Measurements from ENCODE around the gene SLFN12. TPM values are rescaled to one million over a fixed set of nuclear protein-coding genes. Genes with fewer than 3 reads are reported as not detected.
"Not testable (repeated sequence)": the region's sequence is repeated elsewhere in the genome, so short reads cannot be mapped to it uniquely, and the experiment has no call there.

Gene SLFN12
- not detected in 2 replicates for total RNA-seq (2014; rRNA removed; shearing (Covaris generic))

- DNase-seq (ENCODE audit: low spot score) = no peak
Observed at GRCh38 chr17:35432176-35433074, at the start of gene SLFN12. SLFN12 (minus strand) TSS chr17:35432500; CDS start chr17:35423028, 9,472 bp downstream.

GRCh38 chr17:35479271-35479670 lies 47.0 kb upstream of the SLFN12 start:
- no peak for DNase-seq (ENCODE audit: low spot score)

GRCh38 chr17:35477248-35477647 lies 44.9 kb upstream of the SLFN12 start:
- no peak for DNase-seq (ENCODE audit: low spot score)

GRCh38 chr17:35476283-35476820 lies 44.1 kb upstream of the SLFN12 start:
- no peak for DNase-seq (ENCODE audit: low spot score)

- no peak for DNase-seq (ENCODE audit: low spot score)
Observed at GRCh38 chr17:35468475-35468874, 36.2 kb upstream of the SLFN12 start.

GRCh38 chr17:35467824-35468223 lies 35.5 kb upstream of the SLFN12 start:
- DNase-seq (ENCODE audit: low spot score) = no peak

GRCh38 chr17:35460354-35460851 lies 28.1 kb upstream of the SLFN12 start:
- peak; percentile 65 for DNase-seq (ENCODE audit: low spot score)

GRCh38 chr17:35454035-35454434 lies 21.7 kb upstream of the SLFN12 start:
- not testable (repeated sequence) for DNase-seq (ENCODE audit: low spot score)

GRCh38 chr17:35453171-35453570 lies 20.9 kb upstream of the SLFN12 start:
- no peak for DNase-seq (ENCODE audit: low spot score)

- no peak for DNase-seq (ENCODE audit: low spot score)
Observed at GRCh38 chr17:35449371-35449931, 17.2 kb upstream of the SLFN12 start.

- no peak for DNase-seq (ENCODE audit: low spot score)
Observed at GRCh38 chr17:35448899-35449227, 16.6 kb upstream of the SLFN12 start.

GRCh38 chr17:35448214-35448898 lies 16.1 kb upstream of the SLFN12 start, which contains the start of gene SLFN13:
SLFN13 (minus strand) TSS chr17:35448766; CDS start chr17:35445680, 3,086 bp downstream.
- DNase-seq (ENCODE audit: low spot score) = no peak

- DNase-seq (ENCODE audit: low spot score) = no peak
Observed at GRCh38 chr17:35447499-35447898, 15.2 kb upstream of the SLFN12 start.

GRCh38 chr17:35438433-35438832 lies 6.1 kb upstream of the SLFN12 start:
- DNase-seq (ENCODE audit: low spot score) = no peak

- DNase-seq (ENCODE audit: low spot score) = peak; percentile 94
Observed at GRCh38 chr17:35433075-35433894, 985 bp upstream of the SLFN12 start.

- no peak for DNase-seq (ENCODE audit: low spot score)
Observed at GRCh38 chr17:35429702-35430101, 2.6 kb downstream of the SLFN12 start.

- no peak for DNase-seq (ENCODE audit: low spot score)
Observed at GRCh38 chr17:35428229-35428628, 4.1 kb downstream of the SLFN12 start.

- no peak for DNase-seq (ENCODE audit: low spot score)
Observed at GRCh38 chr17:35423761-35424160, 8.5 kb downstream of the SLFN12 start.

GRCh38 chr17:35421069-35421468 lies 11.2 kb downstream of the SLFN12 start:
- not testable (repeated sequence) for DNase-seq (ENCODE audit: low spot score)

- DNase-seq (ENCODE audit: low spot score) = no peak
Observed at GRCh38 chr17:35416659-35417058, 15.6 kb downstream of the SLFN12 start.

- not testable (repeated sequence) for DNase-seq (ENCODE audit: low spot score)
Observed at GRCh38 chr17:35414707-35415106, 17.6 kb downstream of the SLFN12 start.
